NT2/D1 (cell line): Measurements from ENCODE around the gene IFIT5.
"Not testable (repeated sequence)": the region's sequence is repeated elsewhere in the genome, so short reads cannot be mapped to it uniquely, and the experiment has no call there.

ENCODE experiments used
- DNase-seq: peaks from one replicate; pipeline ENCODE4 v3.0.0-alpha.2; 2011; ENCODE audit warnings: low read depth, low spot score
- H3K27me3 ChIP-seq: 2 replicates; pipeline ENCODE4 v1.6.0; 2011; ENCODE audit warnings: mild to moderate bottlenecking; ENCODE audit not compliant: insufficient read length, insufficient read depth
- H3K36me3 ChIP-seq: 2 replicates; pipeline ENCODE4 v1.6.1; 2011; ENCODE audit warnings: mild to moderate bottlenecking, low read length, mixed read lengths; ENCODE audit not compliant: insufficient read depth, insufficient read length
- H3K4me1 ChIP-seq: 2 replicates; pipeline ENCODE4 v1.5.1; 2011; ENCODE audit not compliant: insufficient read depth, insufficient read length
- H3K4me3 ChIP-seq: 2 replicates; pipeline ENCODE4 v1.5.1; 2011; ENCODE audit warnings: low read depth; ENCODE audit not compliant: insufficient read length
- H3K9ac ChIP-seq: 2 replicates; pipeline ENCODE4 v1.6.0; 2011; ENCODE audit warnings: low read depth; ENCODE audit not compliant: insufficient read length
- H3K9me3 ChIP-seq: 2 replicates; pipeline ENCODE4 v1.5.1; 2011; ENCODE audit warnings: mild to moderate bottlenecking, low read length; ENCODE audit not compliant: insufficient read depth
- SUZ12 ChIP-seq: IDR thresholded peaks from 2 replicates; pipeline ENCODE4 v1.6.1; 2011; ENCODE audit not compliant: insufficient read length, insufficient read depth; ENCODE audit errors: extremely low read depth
- YY1 ChIP-seq: IDR thresholded peaks from 2 replicates; pipeline ENCODE4 v1.6.1; 2011; ENCODE audit not compliant: insufficient read length, insufficient read depth
- ZNF274 ChIP-seq: IDR thresholded peaks from 2 replicates; pipeline ENCODE4 v1.6.1; 2011; ENCODE audit warnings: mild to moderate bottlenecking, low read depth, low read length

IFIT5 gene

GRCh38 chr10:89399956-89400355 is 14.4 kb upstream of the IFIT5 start:
- Histone ChIP-seq H3K9me3 (no peaks in the 10 kb centered on the region), H3K4me1 (no peaks in the 10 kb centered on the region), H3K36me3 (no peaks in the 10 kb centered on the region), H3K27me3 (no peaks in the 10 kb centered on the region), H3K4me3 (no peak overlapping the region), H3K9ac (no peak overlapping the region)
- TF ChIP-seq YY1 = no peak
- TF ChIP-seq SUZ12 = no peak
- no peak for TF ChIP-seq ZNF274
- DNase-seq = no peak

GRCh38 chr10:89403043-89403442 is 11.3 kb upstream of the IFIT5 start:
- no peak for TF ChIP-seq SUZ12
- TF ChIP-seq ZNF274 = no peak
- no peak for TF ChIP-seq YY1
- Histone ChIP-seq H3K4me3 (no peak overlapping the region), H3K9ac (no peak overlapping the region), H3K36me3 (no peaks in the 10 kb centered on the region), H3K9me3 (no peaks in the 10 kb centered on the region), H3K27me3 (no peaks in the 10 kb centered on the region), H3K4me1 (no peaks in the 10 kb centered on the region)
- DNase-seq = no peak

GRCh38 chr10:89404104-89405047 is 10.0 kb upstream of the IFIT5 start:
- Histone ChIP-seq H3K4me1 (no peaks in the 10 kb centered on the region), H3K36me3 (no peaks in the 10 kb centered on the region), H3K9ac (no peak overlapping the region), H3K9me3 (no peaks in the 10 kb centered on the region), H3K4me3 (no peak overlapping the region), H3K27me3 (no peaks in the 10 kb centered on the region)
- no peak for DNase-seq
- TF ChIP-seq YY1 (no peak), ZNF274 (no peak), SUZ12 (no peak)

GRCh38 chr10:89406178-89406577 is 8.2 kb upstream of the IFIT5 start:
- not testable (repeated sequence) for DNase-seq, H3K4me1 ChIP-seq, H3K27me3 ChIP-seq, H3K4me3 ChIP-seq, H3K36me3 ChIP-seq, H3K9ac ChIP-seq, H3K9me3 ChIP-seq

GRCh38 chr10:89407792-89408191 is 6.6 kb upstream of the IFIT5 start:
- H3K4me3 ChIP-seq, H3K27me3 ChIP-seq, DNase-seq, H3K9me3 ChIP-seq, H3K36me3 ChIP-seq, H3K9ac ChIP-seq, H3K4me1 ChIP-seq: not testable (repeated sequence)

GRCh38 chr10:89409282-89409681 is 5.1 kb upstream of the IFIT5 start:
- not testable (repeated sequence) for DNase-seq, H3K36me3 ChIP-seq, H3K4me1 ChIP-seq, H3K27me3 ChIP-seq, H3K9me3 ChIP-seq, H3K4me3 ChIP-seq, H3K9ac ChIP-seq

GRCh38 chr10:89410551-89410950 is 3.8 kb upstream of the IFIT5 start:
- H3K4me3 ChIP-seq, DNase-seq, H3K9me3 ChIP-seq, H3K36me3 ChIP-seq, H3K4me1 ChIP-seq, H3K9ac ChIP-seq: not testable (repeated sequence)
- H3K27me3 ChIP-seq = peaks cover 13% of the 10 kb centered on the region

- H3K9me3 ChIP-seq, H3K4me1 ChIP-seq, H3K36me3 ChIP-seq, DNase-seq, H3K4me3 ChIP-seq, H3K9ac ChIP-seq: not testable (repeated sequence)
- peaks cover 18% of the 10 kb centered on the region for H3K27me3 ChIP-seq
Observed at GRCh38 chr10:89411135-89411534, 3.2 kb upstream of the IFIT5 start.

GRCh38 chr10:89412276-89412675 is 2.1 kb upstream of the IFIT5 start:
- H3K4me1 ChIP-seq, H3K9me3 ChIP-seq, H3K36me3 ChIP-seq, H3K9ac ChIP-seq, DNase-seq, H3K4me3 ChIP-seq: not testable (repeated sequence)
- H3K27me3 ChIP-seq = peaks cover 20% of the 10 kb centered on the region
